Measurements from ENCODE around the gene CTNNA3.

The CTNNA3 gene

DNA sequence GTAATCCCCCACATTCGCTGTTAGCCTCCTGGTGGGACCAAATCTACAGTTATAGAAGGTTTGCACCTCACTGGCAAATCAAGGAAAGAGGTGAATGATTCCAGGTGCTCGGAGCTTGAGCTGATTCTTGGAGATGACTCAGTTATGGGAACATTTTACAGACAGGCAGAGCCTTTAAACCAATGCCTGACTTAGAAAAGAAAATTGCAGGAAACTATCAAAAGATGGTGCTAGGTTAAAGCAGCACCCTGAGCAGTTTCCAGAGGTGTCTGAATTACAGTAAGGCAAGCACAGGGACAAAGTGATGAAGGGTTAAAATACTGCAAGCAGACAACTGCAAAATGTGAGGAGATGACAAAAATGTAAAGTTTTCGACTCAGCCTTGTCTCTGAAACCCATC is 767.2 kb downstream of the CTNNA3 start:
- Mint-ChIP-seq H3K4me3 (no peak overlapping the region), H3K36me3 (no peaks in the 10 kb centered on the region), H3K27ac (no peak overlapping the region), H3K4me1 (ENCODE audit: low read depth) (peaks cover 3% of the 10 kb centered on the region), H3K27me3 (peaks cover 31% of the 10 kb centered on the region), H3K9me3 (ENCODE audit: low read depth) (no peaks in the 10 kb centered on the region)

DNA sequence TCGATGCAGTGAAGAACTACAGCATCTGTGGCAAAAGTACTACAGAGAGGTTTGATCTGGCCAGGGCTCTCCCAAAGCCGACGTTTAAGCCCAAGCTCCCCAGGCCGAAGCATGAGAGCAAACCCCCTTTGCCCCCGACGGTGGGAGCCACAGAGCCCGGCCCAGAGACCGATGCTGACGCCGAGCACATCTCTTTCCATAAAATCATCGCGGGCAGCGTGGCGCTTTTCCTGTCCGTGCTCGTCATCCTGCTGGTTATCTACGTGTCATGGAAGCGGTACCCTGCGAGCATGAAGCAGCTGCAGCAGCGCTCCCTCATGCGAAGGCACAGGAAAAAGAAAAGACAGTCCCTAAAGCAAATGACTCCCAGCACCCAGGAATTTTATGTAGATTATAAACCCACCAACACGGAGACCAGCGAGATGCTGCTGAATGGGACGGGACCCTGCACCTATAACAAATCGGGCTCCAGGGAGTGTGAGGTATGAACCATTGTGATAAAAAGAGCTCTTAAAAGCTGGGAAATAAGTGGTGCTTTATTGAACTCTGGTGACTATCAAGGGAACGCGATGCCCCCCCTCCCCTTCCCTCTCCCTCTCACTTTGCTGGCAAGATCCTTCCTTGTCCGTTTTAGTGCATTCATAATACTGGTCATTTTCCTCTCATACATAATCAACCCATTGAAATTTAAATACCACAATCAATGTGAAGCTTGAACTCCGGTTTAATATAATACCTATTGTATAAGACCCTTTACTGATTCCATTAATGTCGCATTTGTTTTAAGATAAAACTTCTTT is 767.8 kb downstream of the CTNNA3 start:
- peaks cover 3% of the 10 kb centered on the region for H3K4me1 Mint-ChIP-seq (ENCODE audit: low read depth)
- H3K36me3 Mint-ChIP-seq: no peaks in the 10 kb centered on the region
- H3K9me3 Mint-ChIP-seq (ENCODE audit: low read depth): no peaks in the 10 kb centered on the region
- H3K27me3 Mint-ChIP-seq: peaks cover 32% of the 10 kb centered on the region
- no peak overlapping the region for H3K4me3 Mint-ChIP-seq
- H3K27ac Mint-ChIP-seq: no peak overlapping the region

DNA sequence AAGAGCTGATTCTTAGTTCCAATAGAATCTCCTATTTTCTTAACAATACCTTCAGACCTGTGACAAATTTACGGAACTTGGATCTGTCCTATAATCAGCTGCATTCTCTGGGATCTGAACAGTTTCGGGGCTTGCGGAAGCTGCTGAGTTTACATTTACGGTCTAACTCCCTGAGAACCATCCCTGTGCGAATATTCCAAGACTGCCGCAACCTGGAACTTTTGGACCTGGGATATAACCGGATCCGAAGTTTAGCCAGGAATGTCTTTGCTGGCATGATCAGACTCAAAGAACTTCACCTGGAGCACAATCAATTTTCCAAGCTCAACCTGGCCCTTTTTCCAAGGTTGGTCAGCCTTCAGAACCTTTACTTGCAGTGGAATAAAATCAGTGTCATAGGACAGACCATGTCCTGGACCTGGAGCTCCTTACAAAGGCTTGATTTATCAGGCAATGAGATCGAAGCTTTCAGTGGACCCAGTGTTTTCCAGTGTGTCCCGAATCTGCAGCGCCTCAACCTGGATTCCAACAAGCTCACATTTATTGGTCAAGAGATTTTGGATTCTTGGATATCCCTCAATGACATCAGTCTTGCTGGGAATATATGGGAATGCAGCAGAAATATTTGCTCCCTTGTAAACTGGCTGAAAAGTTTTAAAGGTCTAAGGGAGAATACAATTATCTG is 768.6 kb downstream of the CTNNA3 start:
- peaks cover 3% of the 10 kb centered on the region for H3K4me1 Mint-ChIP-seq (ENCODE audit: low read depth)

DNA sequence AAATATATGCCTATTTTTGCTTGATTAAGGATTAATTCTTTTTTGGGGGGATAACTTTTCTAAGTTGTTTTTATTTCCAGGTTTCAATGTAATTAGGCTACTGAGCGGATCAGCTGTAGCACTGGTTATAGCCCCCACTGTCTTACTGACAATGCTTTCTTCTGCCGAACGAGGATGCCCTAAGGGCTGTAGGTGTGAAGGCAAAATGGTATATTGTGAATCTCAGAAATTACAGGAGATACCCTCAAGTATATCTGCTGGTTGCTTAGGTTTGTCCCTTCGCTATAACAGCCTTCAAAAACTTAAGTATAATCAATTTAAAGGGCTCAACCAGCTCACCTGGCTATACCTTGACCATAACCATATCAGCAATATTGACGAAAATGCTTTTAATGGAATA is 769.2 kb downstream of the CTNNA3 start:
- Mint-ChIP-seq H3K27me3 (peaks cover 34% of the 10 kb centered on the region), H3K4me3 (no peak overlapping the region), H3K9me3 (ENCODE audit: low read depth) (no peaks in the 10 kb centered on the region), H3K36me3 (no peaks in the 10 kb centered on the region), H3K27ac (no peak overlapping the region), H3K4me1 (ENCODE audit: low read depth) (peaks cover 3% of the 10 kb centered on the region)

More for the DNA sequence above, 768.6 kb downstream of the CTNNA3 start:
- H3K4me3 Mint-ChIP-seq: no peak overlapping the region
- no peak overlapping the region for H3K27ac Mint-ChIP-seq
- peaks cover 34% of the 10 kb centered on the region for H3K27me3 Mint-ChIP-seq
- no peaks in the 10 kb centered on the region for H3K36me3 Mint-ChIP-seq
- no peaks in the 10 kb centered on the region for H3K9me3 Mint-ChIP-seq (ENCODE audit: low read depth)

DNA sequence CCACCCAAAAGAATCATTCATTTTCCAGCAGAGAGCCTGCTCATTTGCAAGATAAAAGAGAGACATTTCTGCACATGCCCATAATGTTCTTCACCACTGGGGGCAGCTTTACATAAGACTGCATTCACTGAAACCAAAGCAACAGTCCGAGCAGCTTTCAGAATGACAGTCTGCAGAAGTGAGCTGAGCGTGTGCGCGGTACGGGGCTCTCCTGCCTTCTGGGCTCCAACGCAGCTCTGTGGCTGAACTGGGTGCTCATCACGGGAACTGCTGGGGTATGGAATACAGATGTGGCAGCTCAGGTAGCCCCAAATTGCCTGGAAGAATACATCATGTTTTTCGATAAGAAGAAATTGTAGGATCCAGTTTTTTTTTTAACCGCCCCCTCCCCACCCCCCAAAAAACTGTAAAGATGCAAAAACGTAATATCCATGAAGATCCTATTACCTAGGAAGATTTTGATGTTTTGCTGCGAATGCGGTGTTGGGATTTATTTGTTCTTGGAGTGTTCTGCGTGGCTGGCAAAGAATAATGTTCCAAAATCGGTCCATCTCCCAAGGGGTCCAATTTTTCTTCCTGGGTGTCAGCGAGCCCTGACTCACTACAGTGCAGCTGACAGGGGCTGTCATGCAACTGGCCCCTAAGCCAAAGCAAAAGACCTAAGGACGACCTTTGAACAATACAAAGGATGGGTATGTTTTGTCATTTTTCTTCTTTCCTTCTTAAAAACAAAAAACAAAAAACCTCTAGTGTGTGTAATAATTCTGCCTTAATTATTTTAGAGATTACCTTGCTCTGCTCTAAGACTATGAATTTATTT is 769.9 kb downstream of the CTNNA3 start, which contains the start of gene LRRTM3:
Gene LRRTM3 (plus strand): TSS at position 141 of the 820 bp plus-strand sequence.
- Mint-ChIP-seq H3K27me3 (peaks cover 32% of the 10 kb centered on the region), H3K4me1 (ENCODE audit: low read depth) (peaks cover 3% of the 10 kb centered on the region), H3K27ac (no peak within 1 kb of the TSS), H3K9me3 (ENCODE audit: low read depth) (no peaks in the 10 kb centered on the region), H3K36me3 (no peaks in the 10 kb centered on the region), H3K4me3 (no peak within 1 kb of the TSS)

DNA sequence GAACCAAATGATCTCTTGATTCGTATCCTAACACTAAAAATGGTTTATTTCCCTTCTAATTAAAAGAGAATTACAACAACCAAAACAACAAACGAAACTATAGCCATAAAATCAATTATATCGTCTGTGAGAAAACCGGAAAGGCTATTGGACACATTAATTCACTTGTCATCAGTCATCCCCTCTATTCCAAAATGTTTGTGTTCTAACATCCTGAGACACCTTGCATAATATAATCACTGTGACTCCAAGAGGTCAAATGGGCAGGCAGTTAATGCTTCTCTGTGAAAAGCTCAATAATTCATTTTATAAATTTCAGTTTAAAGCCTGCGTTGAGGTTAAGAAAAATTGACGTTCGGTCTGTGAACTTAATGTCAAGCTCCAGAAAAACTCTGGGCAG is 770.6 kb downstream of the CTNNA3 start:
- Mint-ChIP-seq H3K9me3 (ENCODE audit: low read depth) (no peaks in the 10 kb centered on the region), H3K27me3 (peaks cover 28% of the 10 kb centered on the region), H3K4me1 (ENCODE audit: low read depth) (peaks cover 3% of the 10 kb centered on the region), H3K27ac (no peak overlapping the region), H3K36me3 (no peaks in the 10 kb centered on the region), H3K4me3 (no peak overlapping the region)

DNA sequence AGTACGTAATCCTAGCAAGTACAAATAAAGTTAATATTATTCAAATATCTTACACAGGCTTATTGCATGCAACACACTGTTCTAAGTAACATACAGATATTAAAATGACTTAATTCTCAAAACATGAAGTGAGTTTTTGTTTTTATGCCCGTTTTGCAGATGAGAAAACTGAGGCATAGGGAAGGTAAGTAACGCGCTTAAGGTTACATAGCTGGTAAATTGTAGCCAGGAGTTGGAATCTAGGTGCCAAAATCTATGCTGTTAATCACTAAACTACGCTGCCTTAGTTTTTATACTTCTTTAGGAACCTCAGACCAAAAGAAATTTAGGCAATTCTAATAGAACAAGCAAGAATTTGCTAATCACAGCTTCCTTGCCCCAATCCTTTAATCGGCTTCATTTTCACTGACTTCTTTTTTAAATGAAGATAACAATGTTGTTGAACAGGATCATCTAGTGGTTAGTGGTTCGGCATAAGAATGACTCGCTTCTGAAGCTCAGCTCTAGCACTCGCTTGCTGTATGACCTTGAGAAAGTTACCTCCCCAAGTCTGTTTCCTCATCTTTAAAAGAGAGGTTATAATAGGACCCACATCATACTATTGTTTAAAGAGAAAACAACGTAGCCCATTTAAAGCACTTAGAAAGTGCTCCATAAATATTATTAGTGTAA is 771.2 kb downstream of the CTNNA3 start:
- no peak overlapping the region for H3K4me3 Mint-ChIP-seq
- H3K9me3 Mint-ChIP-seq (ENCODE audit: low read depth): no peaks in the 10 kb centered on the region
- peaks cover 28% of the 10 kb centered on the region for H3K27me3 Mint-ChIP-seq
- H3K36me3 Mint-ChIP-seq: no peaks in the 10 kb centered on the region
- peaks cover 3% of the 10 kb centered on the region for H3K4me1 Mint-ChIP-seq (ENCODE audit: low read depth)
- no peak overlapping the region for H3K27ac Mint-ChIP-seq

DNA sequence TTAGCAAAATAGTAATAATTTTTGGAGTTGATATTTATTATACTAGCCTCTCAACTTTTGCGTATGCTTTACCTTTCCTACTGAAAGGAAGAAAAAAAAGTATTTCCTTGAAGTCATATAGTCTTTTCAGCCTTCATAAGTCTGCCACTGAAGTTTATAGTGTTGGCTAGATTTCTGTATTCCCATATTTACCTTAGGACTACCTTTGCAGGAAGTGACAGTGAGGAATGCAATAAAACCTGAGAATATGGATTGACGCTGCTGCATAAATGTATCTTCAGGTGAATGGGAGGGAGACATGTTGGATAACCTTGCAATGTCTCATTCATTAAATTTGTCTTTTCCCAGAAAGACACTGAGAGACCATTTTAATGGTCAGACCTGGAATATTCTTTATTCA is 776.7 kb downstream of the CTNNA3 start:
- H3K27me3 Mint-ChIP-seq: peaks cover 3% of the 10 kb centered on the region
- no peaks in the 10 kb centered on the region for H3K9me3 Mint-ChIP-seq (ENCODE audit: low read depth)
- H3K27ac Mint-ChIP-seq: no peak overlapping the region
- H3K4me3 Mint-ChIP-seq: no peak overlapping the region
- no peaks in the 10 kb centered on the region for H3K36me3 Mint-ChIP-seq
- no peaks in the 10 kb centered on the region for H3K4me1 Mint-ChIP-seq (ENCODE audit: low read depth)

DNA sequence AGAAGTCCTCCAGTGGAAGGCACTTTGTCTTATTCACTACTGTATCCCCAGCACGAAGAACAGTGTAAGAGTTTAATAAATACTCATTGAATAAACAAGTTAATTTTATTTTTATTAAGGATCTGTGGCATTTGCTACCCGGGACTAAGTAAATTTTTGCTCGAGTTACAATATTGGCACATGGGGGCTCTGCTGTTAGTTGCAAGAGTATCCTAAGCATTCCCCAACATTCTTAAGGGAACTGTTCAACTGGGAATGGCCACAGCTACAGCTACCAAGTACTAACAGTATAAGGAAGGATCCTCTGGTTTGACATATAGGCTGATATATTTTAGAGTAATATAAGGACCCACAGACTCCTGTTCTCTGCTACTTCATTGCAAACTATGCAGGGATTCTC is 778.9 kb downstream of the CTNNA3 start:
- no peaks in the 10 kb centered on the region for H3K4me1 Mint-ChIP-seq (ENCODE audit: low read depth)
- no peaks in the 10 kb centered on the region for H3K27me3 Mint-ChIP-seq

DNA sequence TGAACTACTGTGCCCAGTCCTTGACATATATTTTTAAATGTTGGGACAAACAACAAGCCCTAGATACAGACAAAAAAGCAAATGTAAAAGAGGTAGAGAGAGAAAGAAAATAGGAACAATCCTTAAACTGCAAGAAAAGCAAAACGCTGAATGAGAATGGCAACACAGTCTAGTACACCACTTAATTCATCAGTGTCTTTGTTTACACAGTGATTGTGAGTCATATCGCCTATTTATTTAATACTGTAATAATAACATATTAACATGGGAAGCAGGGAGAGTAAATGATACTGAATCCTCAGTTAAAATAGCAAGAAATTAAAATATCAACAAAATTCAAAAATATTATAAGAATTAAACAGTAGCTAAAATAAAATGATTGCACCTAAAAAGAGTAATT is 780.0 kb downstream of the CTNNA3 start:
- no peaks in the 10 kb centered on the region for H3K36me3 Mint-ChIP-seq
- no peaks in the 10 kb centered on the region for H3K27me3 Mint-ChIP-seq
- no peaks in the 10 kb centered on the region for H3K4me1 Mint-ChIP-seq (ENCODE audit: low read depth)
- H3K27ac Mint-ChIP-seq: no peak overlapping the region
- H3K4me3 Mint-ChIP-seq: no peak overlapping the region
- no peaks in the 10 kb centered on the region for H3K9me3 Mint-ChIP-seq (ENCODE audit: low read depth)

More for the DNA sequence above, 778.9 kb downstream of the CTNNA3 start:
- Mint-ChIP-seq H3K27ac (no peak overlapping the region), H3K9me3 (ENCODE audit: low read depth) (no peaks in the 10 kb centered on the region), H3K4me3 (no peak overlapping the region), H3K36me3 (no peaks in the 10 kb centered on the region)

DNA sequence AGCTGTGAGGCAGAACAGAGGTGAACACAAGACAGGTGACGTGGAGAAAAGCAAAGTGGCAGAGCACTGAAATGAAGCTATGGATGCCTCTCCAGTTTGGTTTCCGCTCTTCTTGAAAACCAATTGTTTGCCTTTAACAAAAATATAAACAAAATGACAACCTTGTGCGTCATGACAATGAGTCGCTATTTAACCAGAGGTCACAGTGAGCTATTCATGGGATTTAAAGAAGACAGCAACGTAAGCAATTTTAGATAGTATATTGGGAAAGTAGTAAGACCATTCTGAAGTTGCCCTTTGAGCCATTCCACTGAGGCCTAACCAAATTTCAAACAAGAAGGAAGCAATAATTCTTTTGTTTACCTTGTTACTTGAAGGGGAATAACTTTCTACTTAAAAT is 785.3 kb downstream of the CTNNA3 start:
- Mint-ChIP-seq H3K4me3 (no peak overlapping the region), H3K9me3 (ENCODE audit: low read depth) (peaks cover 4% of the 10 kb centered on the region), H3K27me3 (no peaks in the 10 kb centered on the region), H3K36me3 (no peaks in the 10 kb centered on the region), H3K27ac (no peak overlapping the region), H3K4me1 (ENCODE audit: low read depth) (no peaks in the 10 kb centered on the region)

DNA sequence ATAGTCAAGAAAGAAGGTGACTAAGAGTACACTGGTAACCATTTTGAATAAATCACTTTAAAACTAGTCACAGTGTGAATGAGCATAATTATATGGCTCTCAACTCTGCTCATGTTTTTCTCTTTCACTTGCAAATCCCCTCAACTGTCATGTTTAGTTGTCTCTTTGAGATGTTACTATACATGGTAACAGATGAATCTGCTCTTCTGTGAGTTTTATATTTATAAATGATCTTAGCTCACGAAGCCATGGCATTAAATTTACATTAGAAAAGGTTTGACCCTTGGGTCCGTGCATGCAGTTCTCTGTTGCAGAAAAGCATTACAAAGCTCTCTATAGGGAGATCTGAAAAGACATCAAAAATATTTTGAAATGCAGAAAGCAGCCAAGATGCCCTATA is 803.1 kb downstream of the CTNNA3 start:
- Mint-ChIP-seq H3K27me3 (no peaks in the 10 kb centered on the region), H3K36me3 (no peaks in the 10 kb centered on the region), H3K27ac (no peak overlapping the region), H3K4me3 (no peak overlapping the region), H3K4me1 (ENCODE audit: low read depth) (no peaks in the 10 kb centered on the region), H3K9me3 (ENCODE audit: low read depth) (no peaks in the 10 kb centered on the region)

DNA sequence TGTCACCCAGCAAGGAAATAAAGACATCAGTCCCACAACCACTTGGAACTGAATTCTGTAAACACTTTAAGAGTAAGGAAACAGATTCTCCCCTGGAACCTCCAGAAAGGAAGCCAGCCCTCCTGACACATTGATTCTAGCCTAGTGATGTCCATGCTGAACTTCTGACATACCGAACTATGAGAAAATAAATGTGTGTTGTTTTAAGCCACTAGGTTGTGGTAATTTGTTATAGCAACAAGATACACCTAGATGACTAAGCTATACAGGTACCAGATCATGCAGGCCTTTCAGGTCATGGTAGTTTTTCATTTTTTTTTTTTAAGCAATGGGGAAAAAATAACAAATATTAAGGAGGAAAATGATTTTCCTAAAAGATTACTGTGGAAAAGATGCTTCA is 807.8 kb downstream of the CTNNA3 start:
- Mint-ChIP-seq H3K36me3 (no peaks in the 10 kb centered on the region), H3K4me3 (no peak overlapping the region), H3K9me3 (ENCODE audit: low read depth) (peaks cover 6% of the 10 kb centered on the region), H3K4me1 (ENCODE audit: low read depth) (no peaks in the 10 kb centered on the region), H3K27me3 (no peaks in the 10 kb centered on the region), H3K27ac (no peak overlapping the region)

DNA sequence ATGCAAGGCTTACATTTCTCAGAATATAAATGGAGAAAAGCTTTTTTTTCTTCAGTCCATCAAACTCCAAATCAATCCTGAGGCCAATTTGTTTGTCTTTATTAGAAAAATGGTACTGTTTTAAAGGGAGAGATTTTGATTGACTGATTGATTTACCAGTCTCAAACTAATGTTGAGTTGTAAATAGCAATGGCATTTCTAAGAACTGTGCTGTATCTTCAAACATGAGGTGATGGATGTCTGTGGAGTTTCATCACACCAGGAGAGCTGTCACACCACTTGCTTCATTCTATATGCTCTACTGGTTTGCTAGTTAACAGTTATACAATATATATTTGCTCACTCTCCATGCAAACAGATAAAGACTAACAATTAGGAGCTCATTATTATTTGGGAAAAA is 809.1 kb downstream of the CTNNA3 start:
- peaks cover 6% of the 10 kb centered on the region for H3K9me3 Mint-ChIP-seq (ENCODE audit: low read depth)
- no peaks in the 10 kb centered on the region for H3K4me1 Mint-ChIP-seq (ENCODE audit: low read depth)
- no peaks in the 10 kb centered on the region for H3K27me3 Mint-ChIP-seq
- H3K27ac Mint-ChIP-seq: no peak overlapping the region
- H3K36me3 Mint-ChIP-seq: no peaks in the 10 kb centered on the region
- H3K4me3 Mint-ChIP-seq: no peak overlapping the region
